IMR-90 (cell line): ENCODE measurements around the gene ACOT7. TPM values are rescaled to one million over a fixed set of nuclear protein-coding genes. Genes with fewer than 3 reads are reported as not detected.

ENCODE experiments used
- ATAC-seq: fragments of 200-7000 bp; cut with Tn5 transposase; 2 replicates; pipeline ENCODE4 v1.9.1; 2020; ENCODE audit warnings: low read depth, mild to moderate bottlenecking, moderate library complexity
- BruUV-seq: library from RNA; stranded (reverse); fragments of 400-500 nt; replicated peaks from 2 replicates; lab custom pipeline; 2021; lab: Mats Ljungman, UMichigan
- CTCF ChIA-PET: fragments of 300-600 bp; formaldehyde crosslinking; extraction: SDS; loops from one replicate; lab custom pipeline; 2021; ENCODE audit warnings: antibody characterized with exemption; lab: Yijun Ruan, JAX
- POLR2A ChIA-PET: fragments of 300-600 bp; sonication (Branson Sonifier 250); formaldehyde crosslinking; loops from one replicate; lab custom pipeline; 2022; ENCODE audit warnings: antibody characterized with exemption; ENCODE audit not compliant: unreplicated experiment; lab: Charles Lee
- DNase-seq: peaks from one replicate; pipeline ENCODE4 v3.0.0; 2013
- H2AFZ ChIP-seq: replicated peaks from 2 replicates; pipeline ENCODE3; 2013; ENCODE audit warnings: low read length, mild to moderate bottlenecking; ENCODE audit not compliant: poor library complexity
- H2AK5ac ChIP-seq: 2 replicates; pipeline ENCODE4 v1.6.1; 2013; ENCODE audit warnings: low read depth, low read length, inconsistent platforms
- H2AK9ac ChIP-seq: replicated peaks from 2 replicates; pipeline ENCODE3; 2013; ENCODE audit warnings: mild to moderate bottlenecking, low read depth, low read length, moderate library complexity; ENCODE audit not compliant: poor library complexity
- H2BK120ac ChIP-seq: 2 replicates; pipeline ENCODE4 v1.6.1; 2013; ENCODE audit warnings: low read depth, low read length, inconsistent platforms
- H2BK15ac ChIP-seq: 3 replicates; pipeline ENCODE4 v1.6.1; 2013; ENCODE audit warnings: low read depth, low read length, inconsistent platforms
- H2BK20ac ChIP-seq: 2 replicates; pipeline ENCODE4 v1.6.1; 2013; ENCODE audit warnings: low read depth, mild to moderate bottlenecking, inconsistent platforms, low read length, moderate library complexity
- H2BK5ac ChIP-seq: 2 replicates; pipeline ENCODE4 v1.6.1; 2013; ENCODE audit warnings: mild to moderate bottlenecking, low read depth, low read length, inconsistent platforms; ENCODE audit not compliant: poor library complexity, severe bottlenecking
- H3K14ac ChIP-seq: replicated peaks from 2 replicates; pipeline ENCODE4 v1.6.1; 2013; ENCODE audit warnings: low read depth, low read length, inconsistent platforms
- H3K18ac ChIP-seq: 2 replicates; pipeline ENCODE4 v1.6.1; 2013; ENCODE audit warnings: low read depth, low read length, control low read depth
- H3K23ac ChIP-seq: 2 replicates; pipeline ENCODE4 v1.6.1; 2013; ENCODE audit warnings: low read depth, low read length, inconsistent platforms
- H3K27ac ChIP-seq: 2 replicates; pipeline ENCODE4 v1.5.1; 2013; ENCODE audit warnings: mild to moderate bottlenecking, control low read depth, low read length; ENCODE audit not compliant: insufficient read depth
- H3K27me3 ChIP-seq: 2 replicates; pipeline ENCODE4 v1.6.1; 2013; ENCODE audit warnings: low read length; ENCODE audit not compliant: control insufficient read depth, insufficient read depth
- H3K36me3 ChIP-seq: 2 replicates; pipeline ENCODE4 v1.6.1; 2013; ENCODE audit warnings: low read length, mixed read lengths; ENCODE audit not compliant: control insufficient read depth, insufficient read depth
- H3K4ac ChIP-seq: 2 replicates; pipeline ENCODE4 v1.6.1; 2013; ENCODE audit warnings: low read depth, low read length, inconsistent platforms
- H3K4me1 ChIP-seq: 2 replicates; pipeline ENCODE4 v1.6.1; 2013; ENCODE audit warnings: low read length, mixed read lengths; ENCODE audit not compliant: control insufficient read depth, insufficient read depth
- H3K4me2 ChIP-seq: 2 replicates; pipeline ENCODE4 v1.6.1; 2013; ENCODE audit warnings: low read depth, mild to moderate bottlenecking, control low read depth, low read length, moderate library complexity
- H3K4me3 ChIP-seq: 2 replicates; pipeline ENCODE4 v1.5.1; 2013; ENCODE audit warnings: low read depth, mild to moderate bottlenecking, control low read depth, low read length, moderate library complexity; ENCODE audit not compliant: insufficient read depth
- H3K56ac ChIP-seq: 2 replicates; pipeline ENCODE4 v1.6.1; 2013; ENCODE audit warnings: low read length, inconsistent platforms; ENCODE audit not compliant: insufficient read depth; ENCODE audit errors: extremely low read depth
- H3K79me1 ChIP-seq, 2 experiments: 2 replicates each; pipeline ENCODE4 v1.6.1; 2013; ENCODE audit warnings: low read length in 2 of 2, inconsistent platforms in 1 of 2, low read depth in 1 of 2
- H3K9ac ChIP-seq: 2 replicates; pipeline ENCODE4 v1.6.1; 2013; ENCODE audit warnings: low read depth, low read length, control low read depth
- H3K9me1 ChIP-seq: 2 replicates; pipeline ENCODE4 v1.6.1; 2013; ENCODE audit warnings: low read length, inconsistent platforms; ENCODE audit not compliant: insufficient read depth
- H3K9me3 ChIP-seq: 2 replicates; pipeline ENCODE4 v1.6.1; 2013; ENCODE audit warnings: low read length; ENCODE audit not compliant: control insufficient read depth, insufficient read depth
- H4K20me1 ChIP-seq: 2 replicates; pipeline ENCODE4 v1.6.1; 2013; ENCODE audit warnings: low read length, inconsistent platforms; ENCODE audit not compliant: insufficient read depth
- H4K5ac ChIP-seq: 2 replicates; pipeline ENCODE4 v1.6.1; 2013; ENCODE audit warnings: mild to moderate bottlenecking, low read depth, low read length, control low read depth
- H4K8ac ChIP-seq, 2 experiments: 2 replicates each; pipeline ENCODE4 v1.6.1; 2013; ENCODE audit warnings: low read depth in 2 of 2, low read length in 2 of 2, control low read depth in 1 of 2, inconsistent platforms in 1 of 2
- H4K91ac ChIP-seq: 2 replicates; pipeline ENCODE4 v1.6.1; 2013; ENCODE audit warnings: low read depth, low read length, inconsistent platforms; ENCODE audit not compliant: insufficient read depth
- CEBPB ChIP-seq: IDR thresholded peaks from 2 replicates; pipeline ENCODE4 v1.6.1; 2012; ENCODE audit warnings: low read depth, low read length, improper control_type of control experiment
- CHD1 ChIP-seq: IDR thresholded peaks from 2 replicates; pipeline ENCODE4 v1.6.1; 2012; ENCODE audit warnings: low read depth, low read length, improper control_type of control experiment
- MAFK ChIP-seq: IDR thresholded peaks from 2 replicates; pipeline ENCODE4 v1.6.1; 2012; ENCODE audit warnings: low read depth, low read length, improper control_type of control experiment
- POLR2A ChIP-seq: IDR thresholded peaks from 2 replicates; pipeline ENCODE4 v1.6.1; 2012; ENCODE audit warnings: mild to moderate bottlenecking, low read depth, low read length
- RAD21 ChIP-seq: IDR thresholded peaks from 2 replicates; pipeline ENCODE4 v1.6.1; 2012; ENCODE audit warnings: low read length, improper control_type of control experiment
- SMC3 ChIP-seq: fragments of 150-350 bp; IDR thresholded peaks from 2 replicates; pipeline ENCODE4 v1.6.1; 2016; ENCODE audit warnings: low read depth, mild to moderate bottlenecking, antibody characterized with exemption, low read length, moderate library complexity
- WGBS, 2 experiments: methylation state at CpG; one replicate each; pipeline versions ENCODE4 v1.1.5 to v1.1.7; 2013; ENCODE audit warnings: missing lambda C conversion rate in 2 of 2; ENCODE audit not compliant: insufficient read length in 1 of 2; ENCODE audit errors: extremely low coverage in 2 of 2; 5-methylcytosine and 5-hydroxymethylcytosine counted together
- dilution Hi-C: fragments of 300-500 bp; cut with HindIII; formaldehyde crosslinking; loops from one replicate; pipeline ENCODE4 v1.14.3; 2018; ENCODE audit warnings: low sequenced_read_pairs; ENCODE audit not compliant: unreplicated experiment
- in situ Hi-C: fragments of 300-500 bp; cut with MboI; formaldehyde crosslinking; loops from 3 replicates; pipeline ENCODE4 v1.14.3; 2019; ENCODE audit warnings: low sequenced_read_pairs, inconsistent platforms, mixed read lengths
- intact Hi-C: fragments of 100-400 bp; cut with micrococcal nuclease; formaldehyde crosslinking; loops from 2 replicates; pipeline ENCODE4 v1.10.0; 2022
- polyA plus RNA-seq, 3 experiments: library from polyadenylated mRNA; depleted of rRNA; stranded (reverse); fragments of >200 nt; gene quantifications; 2 replicates each; pipeline ENCODE4 v1.2.3, GENCODE V29; 2012; ENCODE audit warnings: low replicate concordance in 1 of 3
- total RNA-seq: library from RNA; depleted of rRNA; stranded (reverse); fragments of >200 nt; gene quantifications from 2 replicates; pipeline ENCODE4 v1.2.3, GENCODE V29; 2012

ACOT7 gene
- total and polyA plus RNA-seq, 2 of the 4 experiments (the other 2 are of a cell fraction): 51.6 to 242 TPM

DNA sequence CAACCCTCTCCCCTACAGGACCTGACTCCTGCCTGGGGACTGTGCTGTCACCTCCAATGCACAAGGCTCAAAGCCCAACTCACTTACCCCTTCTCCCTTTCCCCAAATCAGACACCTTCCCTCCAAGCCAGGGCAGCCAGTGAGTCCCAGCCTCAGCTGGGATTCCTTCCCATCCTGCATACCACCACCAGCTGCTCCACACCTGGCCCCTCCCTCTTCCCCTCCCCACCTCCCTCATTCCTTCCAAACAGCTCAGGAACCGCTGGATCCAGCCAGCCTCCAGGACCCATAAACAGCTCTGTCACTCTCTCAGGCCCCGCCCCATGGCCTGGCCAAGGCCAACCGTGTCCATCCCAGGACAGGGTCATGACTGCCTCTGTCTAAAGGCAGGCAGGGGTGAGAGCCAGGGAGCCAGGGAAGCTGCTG, 41.4 kb downstream of the ACOT7 start:
- peak overlapping the region; percentile 55 for H2AK9ac ChIP-seq
- BruUV-seq: no TSS peak
- no peak for TF ChIP-seq MAFK
- TF ChIP-seq POLR2A: no peak
- TF ChIP-seq CHD1: no peak
- TF ChIP-seq SMC3: no peak
- no peak for TF ChIP-seq RAD21
- TF ChIP-seq CEBPB: no peak
- no peak overlapping the region for H3K56ac ChIP-seq
- no peak for ATAC-seq
- H3K23ac ChIP-seq: no peak overlapping the region
- peaks cover 6% of the 10 kb centered on the region for H3K4me1 ChIP-seq
- no CpG with 5 or more reads among the region's 3 CpGs for WGBS, 2 experiments
- no peak overlapping the region for H3K4me3 ChIP-seq
- H2BK120ac ChIP-seq: no peak overlapping the region
- no peak overlapping the region for H2BK5ac ChIP-seq
- H2BK15ac ChIP-seq: no peak overlapping the region
- H3K27me3 ChIP-seq: no peaks in the 10 kb centered on the region
- no peak overlapping the region for H3K14ac ChIP-seq
- peak overlapping the region; percentile 32 for H2AFZ ChIP-seq
- in situ Hi-C loops (no loop called here), dilution Hi-C loops (no loop called here), intact Hi-C loops (no loop called here)
- 0 out of 2 replicates have a peak overlapping the region, but pooled peaks have one; percentile 1 for H2AK5ac ChIP-seq
- H3K79me1 ChIP-seq: peaks cover 9 to 37% of the 10 kb centered on the region in 2 experiments
- H3K27ac ChIP-seq: no peak overlapping the region
- H3K9me3 ChIP-seq: no peaks in the 10 kb centered on the region
- H3K36me3 ChIP-seq: no peaks in the 10 kb centered on the region; the same call in 1 of the 2 replicates
- POLR2A ChIA-PET: no interaction called here
- no peak overlapping the region; the same call in 1 of the 2 replicates for H4K91ac ChIP-seq
- H4K8ac ChIP-seq: no peak overlapping the region
- peaks cover 4% of the 10 kb centered on the region; the same call in 1 of the 2 replicates for H4K20me1 ChIP-seq
- DNase-seq: no peak
- CTCF ChIA-PET: no interaction called here
- no peak overlapping the region for H3K18ac ChIP-seq
- peaks cover 4% of the 10 kb centered on the region; the same call in 1 of the 2 replicates for H3K9me1 ChIP-seq
- no peak overlapping the region for H3K4ac ChIP-seq
- H3K4me2 ChIP-seq: no peak overlapping the region
- no peak overlapping the region for H4K5ac ChIP-seq
- H3K9ac ChIP-seq: no peak overlapping the region
- no peak overlapping the region for H2BK20ac ChIP-seq
